GM21723 (cell line): Measurements from ENCODE around the gene CEBPA.

Experiments used
- ATAC-seq: cut with Tn5 transposase; IDR thresholded peaks from one replicate; pipeline ENCODE4 v1.9.1; 2021; ENCODE audit warnings: mild to moderate bottlenecking, moderate library complexity; ENCODE audit not compliant: unreplicated experiment

CEBPA gene

GRCh38 chr19:33252418-33252962 lies 49.8 kb downstream of the CEBPA start:
- ATAC-seq, result no peak

GRCh38 chr19:33251526-33252090 lies 50.7 kb downstream of the CEBPA start:
- no peak for ATAC-seq

GRCh38 chr19:33251076-33251475 lies 51.3 kb downstream of the CEBPA start:
- ATAC-seq, result no peak

GRCh38 chr19:33250500-33250899 lies 51.8 kb downstream of the CEBPA start:
- no peak for ATAC-seq
